GM19043 (cell line): ENCODE data around the gene ZFHX3.

ENCODE experiments used
- ATAC-seq: cut with Tn5 transposase; IDR thresholded peaks from one replicate; pipeline ENCODE4 v1.9.1; 2021; ENCODE audit warnings: low read depth; ENCODE audit not compliant: unreplicated experiment

The ZFHX3 gene

DNA sequence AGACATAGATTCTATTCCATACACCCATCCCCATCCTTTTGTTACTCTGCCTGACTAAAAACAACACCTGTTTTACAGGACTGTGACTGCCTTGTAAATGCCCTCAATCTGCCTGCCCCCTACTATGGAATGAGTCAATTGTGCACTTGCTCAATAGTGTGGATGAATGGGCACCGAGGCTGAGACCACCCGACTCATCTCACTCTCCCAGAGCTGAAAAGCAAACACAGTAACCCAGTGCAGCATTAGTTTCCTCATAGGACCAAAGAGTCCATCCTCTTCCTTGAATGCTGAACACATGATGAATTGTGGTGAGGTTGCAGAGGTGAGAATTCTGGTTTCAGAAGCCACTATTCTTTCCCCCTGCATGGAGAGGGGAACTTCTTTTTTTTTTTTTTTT lies 233.7 kb downstream of the ZFHX3 start:
- ATAC-seq, result no peak

DNA sequence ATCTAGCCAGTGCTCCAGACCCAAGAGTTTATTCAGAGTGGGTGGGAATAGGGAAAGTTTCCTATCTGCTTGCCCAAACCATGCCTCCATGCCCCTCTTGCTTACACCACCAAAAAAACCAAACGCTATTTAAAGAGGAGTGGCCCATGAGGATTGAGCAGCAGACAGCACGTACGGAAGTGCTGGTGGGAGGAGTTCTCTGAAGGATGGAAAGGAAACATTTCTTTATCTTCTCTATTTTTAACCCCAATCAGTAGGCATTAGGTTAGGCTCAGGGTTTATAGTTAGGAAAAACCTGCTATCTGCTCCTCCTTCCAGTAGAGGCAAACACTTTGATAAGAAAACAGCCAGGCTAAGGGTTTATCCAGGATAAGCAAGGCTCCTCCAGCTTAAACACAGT lies 235.3 kb downstream of the ZFHX3 start:
- ATAC-seq, result no peak

- no peak for ATAC-seq
Observed at GRCh38 chr16:72811876-72812275, 236.1 kb downstream of the ZFHX3 start.

DNA sequence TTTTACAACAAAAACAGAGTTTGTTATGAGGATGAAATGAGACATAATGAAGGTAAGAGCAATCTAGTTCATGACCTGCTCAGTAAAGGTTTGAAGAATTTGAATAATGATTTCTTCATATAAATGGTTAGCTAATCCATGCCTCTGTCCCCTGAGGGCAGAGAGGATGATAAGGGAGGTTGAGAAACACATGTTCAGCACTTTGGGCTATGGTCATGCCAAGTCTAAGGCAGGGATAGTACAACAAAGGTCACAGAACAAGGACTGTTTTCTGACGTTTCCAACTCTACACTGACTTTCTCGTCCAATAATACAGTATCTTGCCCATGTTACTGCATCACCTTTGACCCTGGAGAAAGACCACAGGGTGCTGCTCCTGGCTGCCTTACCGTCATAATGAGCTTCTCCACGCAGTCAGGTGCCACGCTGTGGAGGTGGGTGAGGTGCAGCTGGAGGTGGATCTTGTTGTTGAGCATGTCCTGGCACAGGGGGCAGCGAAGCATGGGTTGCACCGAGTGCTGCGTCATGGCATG lies 236.7 kb downstream of the ZFHX3 start:
- no peak for ATAC-seq

DNA sequence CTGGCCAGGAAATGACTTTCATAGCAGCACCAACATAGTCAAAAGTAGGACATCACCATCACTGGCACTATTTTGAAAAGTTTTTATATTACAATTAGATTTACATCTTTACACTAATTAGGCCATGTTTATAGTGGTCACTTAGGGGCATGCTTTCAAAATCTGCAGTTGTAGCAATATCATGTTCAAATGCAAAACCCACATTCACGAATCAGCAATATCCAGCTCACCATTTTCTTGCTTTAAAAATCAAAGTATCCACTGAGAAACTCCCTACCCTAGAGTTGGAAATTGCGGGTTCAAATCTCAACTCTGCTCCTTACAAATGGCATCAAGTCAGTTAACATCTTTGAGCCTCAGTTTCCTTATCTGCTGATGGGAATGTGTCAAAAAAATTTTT lies 237.4 kb downstream of the ZFHX3 start:
- ATAC-seq, result no peak

GRCh38 chr16:72809446-72809845 lies 238.5 kb downstream of the ZFHX3 start:
- no peak for ATAC-seq

DNA sequence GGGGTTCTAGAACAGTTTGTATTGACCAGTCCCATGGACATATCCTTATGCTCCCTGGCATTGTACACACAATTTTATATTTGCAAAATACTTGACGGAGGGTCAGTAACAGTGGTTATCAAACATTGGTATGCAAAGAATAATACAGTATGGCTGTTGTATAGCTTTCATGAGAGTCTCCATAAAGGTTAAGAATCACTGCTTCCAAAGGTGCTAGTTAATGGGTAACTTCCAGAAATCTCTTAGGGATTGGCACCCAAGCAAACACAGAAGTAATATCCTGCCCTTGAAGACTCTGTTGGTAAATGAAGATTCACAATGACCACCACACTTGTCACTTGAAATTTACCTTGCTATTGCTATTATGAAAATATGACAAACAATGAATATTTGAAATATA lies 239.2 kb downstream of the ZFHX3 start:
- no peak for ATAC-seq

DNA sequence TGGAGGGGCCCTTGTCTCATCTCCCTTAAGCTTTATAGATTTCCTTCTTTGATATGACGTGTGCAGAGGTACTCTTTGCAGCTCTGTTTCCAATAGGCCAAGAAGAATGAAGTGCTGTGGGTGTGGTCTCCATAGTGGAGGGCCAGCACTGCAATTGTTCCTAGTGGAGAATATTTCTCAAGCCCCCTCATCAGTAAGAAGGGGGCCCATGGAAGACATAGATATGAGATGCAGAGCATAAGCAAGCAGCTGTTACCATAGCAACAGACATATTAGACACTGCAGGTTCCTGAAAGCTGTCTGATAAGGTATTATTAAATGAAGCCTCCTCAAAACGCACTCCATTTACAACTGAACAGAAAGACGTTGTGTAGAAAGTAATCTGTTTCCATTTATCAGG lies 240.7 kb downstream of the ZFHX3 start:
- ATAC-seq, result no peak

GRCh38 chr16:72805486-72805885 lies 242.4 kb downstream of the ZFHX3 start:
- ATAC-seq, result no peak

DNA sequence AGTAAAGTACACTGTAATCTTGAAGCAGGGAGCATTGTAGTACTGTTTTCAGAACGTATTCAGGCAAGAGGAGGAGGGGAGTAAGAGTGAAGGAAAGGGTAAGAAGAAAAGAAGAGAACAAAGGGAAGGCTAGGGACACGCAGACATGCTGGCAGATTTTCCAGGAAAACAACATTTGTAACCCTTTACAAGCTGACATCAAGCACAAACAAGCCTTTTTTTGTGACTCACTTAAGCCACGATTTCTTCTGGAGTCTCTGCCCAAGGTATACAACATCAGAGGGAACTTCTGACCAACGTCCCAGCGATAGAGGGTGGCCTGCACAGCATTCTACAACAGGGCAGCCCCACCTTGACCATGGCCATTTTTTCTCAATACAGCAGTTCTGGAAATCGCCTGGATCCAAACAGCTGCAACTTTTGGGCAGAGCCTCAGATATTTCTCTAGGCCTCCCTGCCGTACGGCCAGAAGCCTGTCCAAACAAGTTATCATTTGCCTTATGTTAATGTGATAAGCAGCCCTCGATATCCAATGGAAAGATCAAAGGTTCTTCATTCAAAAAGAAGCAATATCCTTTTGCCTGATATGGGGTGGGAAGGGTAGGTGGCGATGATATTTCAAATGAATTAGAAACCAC lies 247.3 kb downstream of the ZFHX3 start:
- ATAC-seq, result no peak

DNA sequence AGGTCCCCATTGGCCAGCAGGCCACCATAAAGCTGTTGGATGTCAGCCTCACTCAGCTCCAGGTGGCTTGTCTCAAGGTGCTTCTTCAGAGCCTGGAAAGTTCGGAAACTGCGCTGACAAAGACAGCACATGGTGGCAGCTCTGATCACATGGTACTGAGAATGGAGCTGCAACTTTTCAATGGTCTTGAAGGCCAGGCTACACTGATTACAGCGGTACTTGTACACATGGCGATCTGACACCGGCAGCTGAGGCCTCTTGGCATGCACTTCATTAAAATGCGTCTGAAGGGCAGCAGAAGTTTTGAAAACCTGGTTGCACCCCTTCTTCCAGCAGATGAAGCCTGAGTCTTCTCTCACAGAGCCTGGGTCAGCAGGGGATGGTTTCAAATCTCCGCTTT lies 249.7 kb downstream of the ZFHX3 start:
- no peak for ATAC-seq

- no peak for ATAC-seq
Observed at GRCh38 chr16:72797621-72798020, 250.3 kb downstream of the ZFHX3 start.

DNA sequence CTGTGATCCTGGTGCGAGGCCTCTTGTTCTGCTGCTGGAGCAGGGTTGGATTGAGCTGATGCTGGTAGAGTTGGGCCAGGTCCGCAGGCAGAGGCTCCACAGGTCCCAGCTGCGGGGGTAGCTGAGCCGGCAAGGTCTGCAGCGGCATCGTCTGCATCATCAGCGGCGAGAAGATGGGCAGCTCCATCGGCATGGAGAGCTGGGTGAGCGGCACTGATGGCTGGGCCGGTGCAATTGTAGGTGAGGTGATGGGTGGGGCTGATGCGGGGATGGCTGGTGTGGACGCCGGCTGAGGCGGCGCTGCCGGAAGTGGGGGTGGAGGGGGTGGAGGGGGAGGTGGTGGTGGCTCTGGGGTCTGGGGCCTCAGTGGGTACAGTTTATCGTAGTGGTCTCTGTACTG lies 251.7 kb downstream of the ZFHX3 start:
- ATAC-seq, result no peak

DNA sequence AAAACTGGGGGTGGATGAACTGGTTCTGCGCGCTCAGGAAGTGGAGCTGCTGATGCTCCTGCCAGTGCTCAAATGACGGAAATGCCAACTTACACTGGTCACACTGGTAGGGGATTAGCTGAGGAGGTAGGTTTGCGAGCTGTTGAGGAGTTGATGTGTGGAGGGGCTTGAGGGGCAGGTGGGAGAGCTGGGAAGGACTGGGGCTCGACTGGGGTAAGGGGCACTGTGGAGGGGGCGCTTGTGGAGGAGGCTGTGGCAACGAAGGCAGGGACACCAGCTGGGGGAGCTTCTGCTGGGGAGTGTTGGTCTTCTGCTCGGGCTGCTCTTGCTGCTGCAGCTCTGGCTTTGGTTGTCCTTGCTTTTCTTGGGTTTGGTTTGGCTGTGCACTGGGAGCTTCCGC lies 252.9 kb downstream of the ZFHX3 start:
- no peak for ATAC-seq

GRCh38 chr16:72794319-72794718 lies 253.6 kb downstream of the ZFHX3 start:
- no peak for ATAC-seq

- ATAC-seq, result no peak
Observed at GRCh38 chr16:72793716-72794115, 254.2 kb downstream of the ZFHX3 start.

DNA sequence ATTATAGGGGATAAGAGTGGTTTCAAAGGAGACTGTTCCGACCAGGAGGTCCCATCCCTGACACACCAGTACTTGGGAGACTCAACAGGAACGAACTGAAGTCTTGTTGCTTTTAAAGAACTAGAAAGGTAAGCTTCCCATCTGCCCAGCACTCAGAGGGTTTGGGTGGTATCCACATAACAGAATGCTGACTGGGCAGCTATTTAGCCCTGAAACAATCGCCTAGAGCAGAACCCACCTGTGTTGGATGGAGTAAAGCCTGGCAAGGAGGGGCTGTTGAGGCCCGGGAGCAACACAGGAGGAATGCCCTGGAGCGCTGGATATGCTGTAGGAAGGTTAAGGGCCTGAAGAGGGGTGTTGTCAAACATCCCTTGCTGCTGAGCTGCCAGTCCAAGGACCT lies 254.9 kb downstream of the ZFHX3 start:
- no peak for ATAC-seq

- ATAC-seq, result no peak
Observed at GRCh38 chr16:72791786-72792185, 256.1 kb downstream of the ZFHX3 start.

- ATAC-seq, result no peak
Observed at GRCh38 chr16:72789921-72790320, 258.0 kb downstream of the ZFHX3 start.

- ATAC-seq, result no peak
Observed at GRCh38 chr16:72789465-72789864, 258.5 kb downstream of the ZFHX3 start.

- no peak for ATAC-seq
Observed at GRCh38 chr16:72788269-72788809, 259.6 kb downstream of the ZFHX3 start.

DNA sequence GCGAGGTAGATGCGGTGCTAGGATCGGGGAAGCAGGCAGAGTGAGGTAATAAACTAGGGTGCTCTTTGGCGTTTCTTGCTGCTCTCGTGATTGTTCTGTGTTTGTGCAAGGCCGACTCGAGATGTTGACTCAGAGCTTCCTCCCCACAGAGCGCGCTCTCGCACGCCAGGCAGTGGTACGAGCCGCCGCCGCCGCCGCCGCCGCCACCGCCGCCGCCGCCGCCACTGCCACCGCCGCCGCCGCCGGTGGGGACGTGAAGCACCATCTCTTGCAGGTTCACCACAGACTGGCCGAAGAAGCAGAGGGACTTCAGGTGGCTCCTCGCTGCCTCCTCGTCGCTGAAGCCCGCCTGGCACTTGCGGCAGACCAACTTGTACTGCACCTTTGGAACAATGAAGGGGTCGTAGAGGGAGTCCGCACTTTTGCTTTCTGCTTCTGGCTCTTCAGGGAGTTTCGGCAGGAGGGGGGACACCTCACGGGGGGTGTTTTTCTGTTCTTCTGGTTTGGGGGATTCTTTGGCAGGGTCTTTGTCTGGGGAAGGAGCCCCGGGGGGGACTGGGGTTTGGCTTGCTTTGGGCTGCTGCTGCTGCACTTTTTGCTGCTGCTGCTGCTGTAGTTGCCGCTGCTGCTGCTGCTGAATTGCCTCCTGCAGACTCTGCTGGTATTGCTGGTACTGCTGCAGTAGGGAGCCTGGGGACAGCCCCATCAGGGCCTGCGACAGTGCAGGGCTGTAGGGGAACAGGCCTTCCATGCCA lies 260.2 kb downstream of the ZFHX3 start:
- ATAC-seq, result peak; percentile 91
